Right lobe of liver (tissue), 6 donors: ENCODE measurements around the gene EBPL. TPM values are rescaled to one million over a fixed set of nuclear protein-coding genes. Genes with fewer than 3 reads are reported as not detected.

Source experiments
- ATAC-seq, 4 donors: fragments of 200-7000 bp; cut with Tn5 transposase; one replicate each; pipeline ENCODE4 v1.9.1; 2020; ENCODE audit warnings: mild to moderate bottlenecking in 4 of 4, moderate library complexity in 4 of 4
- DNase-seq, 3 donors: peaks; one replicate each; pipeline ENCODE4 v3.0.0-alpha.2; 2020
- H3K27ac ChIP-seq, 3 donors: fragments of 200-600 bp; one replicate each; pipeline ENCODE4 v1.8.0; 2022
- H3K27me3 ChIP-seq, 2 donors: fragments of 200-600 bp; one replicate each; pipeline ENCODE4 v1.8.0; 2022
- H3K36me3 ChIP-seq, 4 donors: fragments of 200-600 bp; sonication (generic) in 1 of 4; one replicate each; pipeline versions ENCODE4 v1.5.1 to v1.8.0; 2017 to 2022; ENCODE audit warnings: control low read depth in 1 of 4
- H3K4me1 ChIP-seq, 4 donors: fragments of 200-600 bp; sonication (generic) in 1 of 4; one replicate each; pipeline versions ENCODE4 v1.5.1 to v1.8.0; 2017 to 2022; ENCODE audit warnings: control low read depth in 1 of 4
- H3K4me3 ChIP-seq, 3 donors: fragments of 200-600 bp; one replicate each; pipeline ENCODE4 v1.8.0; 2022
- H3K9me3 ChIP-seq, 4 donors: fragments of 200-600 bp; sonication (generic) in 1 of 4; one replicate each; pipeline versions ENCODE4 v1.5.1 to v1.8.0; 2017 to 2022; ENCODE audit warnings: control low read depth in 1 of 4
- POLR2A ChIP-seq: fragments of 450-650 bp; IDR thresholded peaks from one replicate; pipeline ENCODE4 v1.6.1; 2017; ENCODE audit warnings: antibody characterized with exemption, mild to moderate bottlenecking
- whole genome bisulfite sequencing: methylation state at CpG from one replicate; pipeline ENCODE4 v1.1.6; 2018; ENCODE audit warnings: low coverage, low lambda C conversion rate; ENCODE audit not compliant: insufficient coverage; ENCODE audit errors: missing lambda C conversion rate; 5-methylcytosine and 5-hydroxymethylcytosine counted together
- intact Hi-C, 2 donors: fragments of 100-400 bp; cut with DNase I; formaldehyde crosslinking; loops; one replicate each; pipeline versions ENCODE4 v1.11.2 to v1.14.1; 2022
- total RNA-seq, 6 experiments: library from RNA; depleted of rRNA in 2 of 6; stranded (reverse); fragments of >200 nt in 2 of 6; fragmentation: NEBNext Ultra II Directional in 3 of 6; extraction: Animal tissue kit (Norgen Biotek cat#: 25700) in 3 of 6; gene quantifications; one replicate each; pipeline versions ENCODE4 v1.1.0 to v1.2.4, GENCODE V29; 2016 to 2023
- TF ChIP-seq, protein P1 (sequence below), 4 donors: fragments of 200-600 bp in 3 of 4; fragments of 450-650 bp in 1 of 4; IDR thresholded peaks; one replicate each; pipeline versions ENCODE4 v1.5.1 to v1.8.0; 2016 to 2022; ENCODE audit warnings: antibody characterized with exemption in 4 of 4, mild to moderate bottlenecking in 2 of 4
- donor health status: DM: no; HTN: yes; CAD: no.
- donor health status: DM: no; HTN: no; CAD: no.
- donor health status: DM: no; HTN: no; CAD: no.
- donor health status: DM: no; HTN: yes; CAD: no.
- donor health status: DM: no; HTN: yes; CAD: no.

The EBPL gene
- total RNA-seq, 6 experiments from 2014 or later: 45.1 to 95.2 (median 55.4) TPM

DNA sequence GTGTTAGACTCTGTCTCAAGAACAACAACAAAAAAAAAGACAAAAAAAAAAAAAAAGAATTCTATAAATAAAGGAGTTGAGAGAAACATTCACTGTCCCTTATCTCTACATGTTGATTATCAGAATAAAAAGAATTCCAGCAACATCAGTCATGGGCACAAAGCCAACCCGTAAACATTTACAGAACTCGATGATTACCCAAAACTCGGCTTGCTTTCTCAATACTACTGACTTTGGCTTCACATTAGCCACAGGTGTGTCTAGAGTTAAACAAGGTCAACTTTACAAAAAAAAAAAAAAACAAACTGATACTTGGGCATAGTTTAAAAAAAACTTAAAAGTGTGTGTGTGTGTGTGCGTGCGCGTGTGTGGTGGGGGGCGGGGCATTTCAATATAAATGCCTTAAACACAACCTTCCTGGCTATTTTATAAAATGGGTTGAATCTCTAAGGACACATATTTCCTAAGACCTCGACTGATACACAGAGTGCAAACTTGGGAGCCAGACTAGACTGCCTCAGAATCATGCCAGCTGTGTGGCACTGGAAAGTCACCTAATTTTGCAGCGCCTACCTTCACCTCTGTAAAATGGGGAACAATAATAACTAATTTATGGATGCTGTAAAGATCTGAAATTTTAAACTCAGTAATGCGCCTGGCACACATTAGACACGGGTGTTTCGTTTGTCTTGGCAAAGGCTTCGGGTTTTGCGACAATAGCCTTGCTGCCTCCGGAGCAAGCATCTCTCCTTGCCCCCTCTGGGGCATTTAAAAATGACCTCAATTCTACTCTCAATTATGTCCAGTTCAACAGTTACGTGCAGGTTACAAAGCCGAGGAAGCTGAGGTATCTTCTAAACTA is 922 bp downstream of the EBPL start:
- WGBS: 1% methylated on average over 17 of the region's 17 CpGs
- intact Hi-C loops: no loop called here
- peak overlapping the region; percentile 82 to 92 (median 84) for H3K27ac ChIP-seq
- ATAC-seq (peak; percentile 46 to 65 (median 54)), DNase-seq (peak in 2 of 3 donors; percentile 26 to 82)
- peaks cover 0 to 2% (median 0%) of the 10 kb centered on the region in 4 donors for H3K36me3 ChIP-seq
- H3K27me3 ChIP-seq: no peaks in the 10 kb centered on the region
- no peaks in the 10 kb centered on the region for H3K9me3 ChIP-seq
- peak overlapping the region; percentile 58 to 78 (median 75) for H3K4me3 ChIP-seq
- peaks cover 0 to 10% (median 3%) of the 10 kb centered on the region in 4 donors for H3K4me1 ChIP-seq
- TF ChIP-seq POLR2A: no peak
- TF ChIP-seq, protein P1, sequence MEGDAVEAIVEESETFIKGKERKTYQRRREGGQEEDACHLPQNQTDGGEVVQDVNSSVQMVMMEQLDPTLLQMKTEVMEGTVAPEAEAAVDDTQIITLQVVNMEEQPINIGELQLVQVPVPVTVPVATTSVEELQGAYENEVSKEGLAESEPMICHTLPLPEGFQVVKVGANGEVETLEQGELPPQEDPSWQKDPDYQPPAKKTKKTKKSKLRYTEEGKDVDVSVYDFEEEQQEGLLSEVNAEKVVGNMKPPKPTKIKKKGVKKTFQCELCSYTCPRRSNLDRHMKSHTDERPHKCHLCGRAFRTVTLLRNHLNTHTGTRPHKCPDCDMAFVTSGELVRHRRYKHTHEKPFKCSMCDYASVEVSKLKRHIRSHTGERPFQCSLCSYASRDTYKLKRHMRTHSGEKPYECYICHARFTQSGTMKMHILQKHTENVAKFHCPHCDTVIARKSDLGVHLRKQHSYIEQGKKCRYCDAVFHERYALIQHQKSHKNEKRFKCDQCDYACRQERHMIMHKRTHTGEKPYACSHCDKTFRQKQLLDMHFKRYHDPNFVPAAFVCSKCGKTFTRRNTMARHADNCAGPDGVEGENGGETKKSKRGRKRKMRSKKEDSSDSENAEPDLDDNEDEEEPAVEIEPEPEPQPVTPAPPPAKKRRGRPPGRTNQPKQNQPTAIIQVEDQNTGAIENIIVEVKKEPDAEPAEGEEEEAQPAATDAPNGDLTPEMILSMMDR (IDR thresholded peaks at IDR 0.05): no peak

DNA sequence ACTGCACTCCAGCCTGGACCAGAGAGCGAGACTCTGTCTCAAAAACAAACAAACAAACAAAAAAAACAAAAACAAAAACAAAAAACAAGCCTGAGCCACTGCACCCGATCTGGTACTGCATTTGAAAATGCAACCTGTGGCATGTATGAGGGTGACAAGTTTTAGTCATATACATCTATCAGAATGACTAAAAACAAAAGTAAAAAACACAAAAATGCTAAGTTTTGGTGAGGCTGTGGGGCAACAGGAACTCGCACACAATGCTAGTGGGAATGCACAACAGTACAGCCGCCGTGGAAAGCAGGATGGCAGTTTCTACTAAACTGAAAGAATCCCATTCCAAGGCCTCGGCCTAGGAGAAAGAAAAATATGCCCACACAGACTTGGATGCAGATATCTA is 7.8 kb downstream of the EBPL start:
- ATAC-seq (no peak), DNase-seq (no peak)
- no peaks in the 10 kb centered on the region for H3K4me1 ChIP-seq
- WGBS: 67% methylated on average over 6 of the region's 6 CpGs
- TF ChIP-seq, protein P1 (IDR thresholded peaks at IDR 0.05): no peak
- no peak for TF ChIP-seq POLR2A
- H3K27ac ChIP-seq: no peak overlapping the region
- no peaks in the 10 kb centered on the region for H3K27me3 ChIP-seq
- H3K4me3 ChIP-seq: no peak overlapping the region
- H3K36me3 ChIP-seq: peaks cover 0 to 6% (median 0%) of the 10 kb centered on the region in 4 donors
- intact Hi-C loops: no loop called here
- no peaks in the 10 kb centered on the region for H3K9me3 ChIP-seq

DNA sequence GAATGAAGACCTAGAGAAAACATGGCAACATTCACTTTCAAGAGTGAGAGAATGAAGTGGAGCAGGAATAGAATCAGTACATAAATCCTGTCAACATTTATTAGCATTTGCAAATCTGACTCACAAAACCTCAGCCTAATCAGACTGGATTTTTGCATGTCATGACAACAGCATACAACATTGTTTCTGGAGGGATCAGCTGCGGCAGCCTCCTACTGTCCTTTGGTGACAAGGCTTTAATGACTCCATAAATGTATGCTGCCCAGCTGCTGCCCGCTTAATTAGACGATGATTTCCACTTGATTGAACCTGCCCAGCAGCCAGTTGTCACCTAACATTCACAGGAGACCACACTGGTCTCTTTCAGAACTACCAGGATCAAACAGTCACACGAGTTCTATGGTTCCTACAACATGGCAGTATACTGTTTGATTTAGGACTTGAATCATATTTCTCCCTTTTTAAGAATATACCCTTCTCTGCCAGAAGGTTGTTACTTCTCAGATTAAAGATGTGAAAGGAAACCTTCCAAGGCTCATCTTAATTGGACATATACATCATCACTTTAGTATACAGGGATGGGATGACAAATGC is 9.3 kb downstream of the EBPL start:
- H3K27ac ChIP-seq: no peak overlapping the region
- peaks cover 0 to 7% (median 2%) of the 10 kb centered on the region in 4 donors for H3K4me1 ChIP-seq
- no peaks in the 10 kb centered on the region for H3K9me3 ChIP-seq
- 86% methylated on average over 2 of the region's 4 CpGs for WGBS
- DNase-seq (no peak), ATAC-seq (no peak)
- H3K4me3 ChIP-seq: no peak overlapping the region
- peaks cover 0 to 6% (median 0%) of the 10 kb centered on the region in 4 donors for H3K36me3 ChIP-seq
- H3K27me3 ChIP-seq: no peaks in the 10 kb centered on the region
- no peak for TF ChIP-seq POLR2A
- TF ChIP-seq, protein P1 (IDR thresholded peaks at IDR 0.05): no peak
- intact Hi-C loops: no loop called here

DNA sequence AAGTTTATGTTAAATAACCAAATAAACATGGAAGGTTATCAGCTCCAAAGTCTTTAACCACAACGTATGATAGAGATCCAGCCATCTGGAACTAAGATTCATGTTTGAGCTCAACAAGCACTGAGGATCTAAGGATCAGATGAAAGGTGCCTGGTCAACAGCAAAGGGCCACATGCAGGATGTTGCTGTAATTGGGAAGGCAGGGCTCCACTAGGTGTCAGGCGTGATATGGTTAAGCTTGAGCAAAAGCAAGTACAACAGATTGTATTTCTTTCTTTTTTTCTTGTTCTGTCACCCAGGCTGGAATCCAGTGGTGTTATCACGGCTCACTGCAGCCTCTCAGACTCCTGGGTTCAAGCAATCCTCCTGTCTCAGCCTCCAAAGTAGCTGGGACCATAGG is 12.0 kb downstream of the EBPL start:
- 33% methylated on average over 3 of the region's 3 CpGs for WGBS
- Histone ChIP-seq H3K4me1 (peaks cover 0 to 9% (median 2%) of the 10 kb centered on the region in 4 donors), H3K36me3 (no peaks in the 10 kb centered on the region), H3K27ac (no peak overlapping the region), H3K27me3 (no peaks in the 10 kb centered on the region), H3K9me3 (no peaks in the 10 kb centered on the region), H3K4me3 (no peak overlapping the region)
- DNase-seq (no peak), ATAC-seq (peak; percentile 67 to 88 (median 74))
- intact Hi-C loops: loop anchor here (10.0 kb wide), 2 partner anchors 116 to 166 kb away; partner anchors contain the start of gene KPNA3 (in 1 of the 2)
- no peak for TF ChIP-seq POLR2A
- TF ChIP-seq, protein P1 (IDR thresholded peaks at IDR 0.05): peak; percentile 32 to 40 (median 36)
